Activated effector memory CD4-positive, alpha-beta T cell treated with Interleukin-2 at 50 U/mL for 16 hours (primary cell): ENCODE measurements around the gene PRKACG.

ENCODE experiments used
- DNase-seq: peaks from one replicate; pipeline ENCODE4 v3.0.0-alpha.2; 2020

The PRKACG gene

GRCh38 chr9:68980341-68980914 lies 33.5 kb downstream of the PRKACG start:
- DNase-seq = no peak

GRCh38 chr9:68979538-68980314 lies 34.2 kb downstream of the PRKACG start:
- DNase-seq = no peak

- no peak for DNase-seq
These were observed 35.4 kb downstream of the PRKACG start for GRCh38 chr9:68978501-68978900.

GRCh38 chr9:68978066-68978465 lies 35.8 kb downstream of the PRKACG start:
- no peak for DNase-seq

- no peak for DNase-seq
These were observed 38.4 kb downstream of the PRKACG start for GRCh38 chr9:68975365-68976043.

- no peak for DNase-seq
These were observed 39.0 kb downstream of the PRKACG start for GRCh38 chr9:68974901-68975300.

GRCh38 chr9:68974431-68974830 lies 39.5 kb downstream of the PRKACG start:
- no peak for DNase-seq

- no peak for DNase-seq
These were observed 40.3 kb downstream of the PRKACG start for GRCh38 chr9:68973619-68974018.

- DNase-seq = no peak
These were observed 43.8 kb downstream of the PRKACG start for GRCh38 chr9:68970151-68970550.

- DNase-seq = no peak
These were observed 44.4 kb downstream of the PRKACG start for GRCh38 chr9:68969538-68969937.

- DNase-seq = no peak
These were observed 46.1 kb downstream of the PRKACG start for GRCh38 chr9:68967800-68968199.

- no peak for DNase-seq
These were observed 47.4 kb downstream of the PRKACG start for GRCh38 chr9:68966496-68966944.

- no peak for DNase-seq
These were observed 49.1 kb downstream of the PRKACG start for GRCh38 chr9:68964765-68965164.

- DNase-seq = no peak
These were observed 49.8 kb downstream of the PRKACG start for GRCh38 chr9:68964102-68964541.

GRCh38 chr9:68963416-68963815 lies 50.5 kb downstream of the PRKACG start:
- no peak for DNase-seq
